Measurements from ENCODE around the gene CTNNA3. TPM values are rescaled to one million over a fixed set of nuclear protein-coding genes. Genes with fewer than 3 reads are reported as not detected.

Gene CTNNA3
- total RNA-seq, 2 donors from 2014 or later = 0.37 to 1.1 TPM

GRCh38 chr10:66519616-66520015 lies 1176.4 kb downstream of the CTNNA3 start:
- no peaks in the 10 kb centered on the region for H3K27me3 ChIP-seq
- H3K9me3 ChIP-seq = no peaks in the 10 kb centered on the region
- no peak for TF ChIP-seq CTCF (IDR thresholded peaks at IDR 0.05)
- H3K36me3 ChIP-seq = no peaks in the 10 kb centered on the region
- H3K27ac ChIP-seq = no peak overlapping the region
- no peak overlapping the region for H3K9ac ChIP-seq (ENCODE audit: low read depth in 2 of 2, low read length in 2 of 2)
- no peaks in the 10 kb centered on the region for H3K4me1 ChIP-seq
- no peak overlapping the region for H3K4me3 ChIP-seq
- intact Hi-C loops (cut with DNase I) = no loop called here
- no peak for DNase-seq

GRCh38 chr10:66514666-66515065 lies 1181.3 kb downstream of the CTNNA3 start:
- Histone ChIP-seq H3K27me3 (no peaks in the 10 kb centered on the region), H3K9ac (ENCODE audit: low read depth in 2 of 2, low read length in 2 of 2) (no peak overlapping the region), H3K27ac (no peak overlapping the region), H3K9me3 (no peaks in the 10 kb centered on the region), H3K36me3 (no peaks in the 10 kb centered on the region), H3K4me3 (no peak overlapping the region), H3K4me1 (no peaks in the 10 kb centered on the region)
- no peak for DNase-seq
- intact Hi-C loops (cut with DNase I) = no loop called here
- no peak for TF ChIP-seq CTCF (IDR thresholded peaks at IDR 0.05)

- Histone ChIP-seq H3K27me3 (no peaks in the 10 kb centered on the region), H3K9me3 (no peaks in the 10 kb centered on the region), H3K36me3 (no peaks in the 10 kb centered on the region), H3K4me1 (no peaks in the 10 kb centered on the region), H3K9ac (ENCODE audit: low read depth in 2 of 2, low read length in 2 of 2) (no peak overlapping the region), H3K4me3 (no peak overlapping the region), H3K27ac (no peak overlapping the region)
- DNase-seq = no peak
- intact Hi-C loops (cut with DNase I) = no loop called here
- no peak for TF ChIP-seq CTCF (IDR thresholded peaks at IDR 0.05)
These were observed 1182.5 kb downstream of the CTNNA3 start for GRCh38 chr10:66513504-66513903.

- intact Hi-C loops (cut with DNase I) = no loop called here
- no peak for DNase-seq
These were observed 1190.9 kb downstream of the CTNNA3 start for GRCh38 chr10:66505003-66505657.

GRCh38 chr10:66501356-66501755 lies 1194.6 kb downstream of the CTNNA3 start:
- no peaks in the 10 kb centered on the region for H3K36me3 ChIP-seq
- no peaks in the 10 kb centered on the region for H3K9me3 ChIP-seq
- no peaks in the 10 kb centered on the region for H3K4me1 ChIP-seq
- TF ChIP-seq CTCF (IDR thresholded peaks at IDR 0.05) = no peak
- H3K27ac ChIP-seq = no peak overlapping the region
- H3K4me3 ChIP-seq = no peak overlapping the region
- H3K27me3 ChIP-seq = no peaks in the 10 kb centered on the region
- intact Hi-C loops (cut with DNase I) = no loop called here
- no peak for DNase-seq
- no peak overlapping the region for H3K9ac ChIP-seq (ENCODE audit: low read depth in 2 of 2, low read length in 2 of 2)

More at GRCh38 chr10:66505003-66505657, 1190.9 kb downstream of the CTNNA3 start:
- Histone ChIP-seq H3K9ac (ENCODE audit: low read depth in 2 of 2, low read length in 2 of 2) (no peak overlapping the region), H3K4me3 (no peak overlapping the region), H3K27me3 (no peaks in the 10 kb centered on the region), H3K9me3 (no peaks in the 10 kb centered on the region), H3K36me3 (no peaks in the 10 kb centered on the region), H3K4me1 (no peaks in the 10 kb centered on the region), H3K27ac (no peak overlapping the region)
- TF ChIP-seq CTCF (IDR thresholded peaks at IDR 0.05) = no peak

Measured in colonic mucosa (tissue), 4 donors.